ENCODE data around the gene PTCHD4.
"Not testable (repeated sequence)": the region's sequence is repeated elsewhere in the genome, so short reads cannot be mapped to it uniquely, and the experiment has no call there.

PTCHD4 gene

DNA sequence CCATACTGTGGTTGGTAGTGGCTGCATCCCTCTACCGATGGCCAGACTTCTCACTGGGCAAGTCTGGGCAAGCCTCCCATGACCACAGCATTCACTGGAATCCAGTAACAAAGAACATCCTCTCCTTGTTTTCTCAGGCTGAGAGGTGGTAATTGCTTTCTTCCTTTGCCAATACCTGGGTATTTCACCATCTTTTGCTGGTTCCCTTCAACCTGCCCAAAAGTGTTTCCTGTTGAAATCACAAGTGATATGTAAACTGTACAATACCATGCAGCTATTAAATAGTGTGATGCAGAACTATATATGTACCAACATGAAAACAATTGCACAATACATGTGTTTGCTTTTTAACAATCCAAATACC, at the start of gene PTCHD4:
Gene PTCHD4, minus strand, starts transcription at position 55 of the 364 bp plus-strand sequence. CDS start 42,240 bp downstream, outside the sequence.
- no peak within 1 kb of the TSS for H3K4me3 Mint-ChIP-seq
- no peak for ATAC-seq (replicated peaks; ENCODE audit: extremely low read depth, poor library complexity, severe bottlenecking)
- H3K4me1 Mint-ChIP-seq, result no peaks in the 10 kb centered on the region
- H3K9me3 Mint-ChIP-seq, result no peaks in the 10 kb centered on the region
- H3K27me3 Mint-ChIP-seq, result no peaks in the 10 kb centered on the region
- no peak for DNase-seq (ENCODE audit: low spot score in 2 of 2)
- H3K36me3 Mint-ChIP-seq (ENCODE audit: insufficient read depth), result no peaks in the 10 kb centered on the region
- H3K27ac Mint-ChIP-seq (ENCODE audit: low read depth), result no peak within 1 kb of the TSS

DNA sequence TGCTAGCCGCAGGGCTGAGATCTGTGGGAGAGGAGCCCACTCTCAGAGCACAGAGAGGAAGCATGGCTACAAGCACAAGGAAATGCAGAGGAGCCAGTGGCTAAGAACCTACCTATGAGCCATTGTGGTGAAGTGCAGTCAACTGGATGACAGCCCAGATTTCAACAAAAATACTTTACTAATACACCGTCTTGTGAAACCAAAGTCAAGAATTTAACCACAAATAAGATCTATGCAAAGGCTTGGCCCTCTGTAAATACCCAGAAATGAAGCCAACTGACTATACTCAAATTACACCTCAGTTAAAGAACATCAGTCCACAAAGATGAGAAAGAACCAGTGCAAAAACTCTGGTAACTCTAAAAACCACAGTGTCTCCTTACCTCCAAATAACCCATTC, 40.1 kb upstream of the PTCHD4 start:
- H3K4me1 Mint-ChIP-seq, result no peaks in the 10 kb centered on the region
- no peak overlapping the region for H3K4me3 Mint-ChIP-seq
- H3K9me3 Mint-ChIP-seq, result peaks cover 38% of the 10 kb centered on the region
- no peaks in the 10 kb centered on the region for H3K27me3 Mint-ChIP-seq
- H3K27ac Mint-ChIP-seq (ENCODE audit: low read depth), result no peak overlapping the region
- DNase-seq (ENCODE audit: low spot score in 2 of 2) (no peak), ATAC-seq (replicated peaks; ENCODE audit: extremely low read depth, poor library complexity, severe bottlenecking) (no peak)
- no peaks in the 10 kb centered on the region for H3K36me3 Mint-ChIP-seq (ENCODE audit: insufficient read depth)

DNA sequence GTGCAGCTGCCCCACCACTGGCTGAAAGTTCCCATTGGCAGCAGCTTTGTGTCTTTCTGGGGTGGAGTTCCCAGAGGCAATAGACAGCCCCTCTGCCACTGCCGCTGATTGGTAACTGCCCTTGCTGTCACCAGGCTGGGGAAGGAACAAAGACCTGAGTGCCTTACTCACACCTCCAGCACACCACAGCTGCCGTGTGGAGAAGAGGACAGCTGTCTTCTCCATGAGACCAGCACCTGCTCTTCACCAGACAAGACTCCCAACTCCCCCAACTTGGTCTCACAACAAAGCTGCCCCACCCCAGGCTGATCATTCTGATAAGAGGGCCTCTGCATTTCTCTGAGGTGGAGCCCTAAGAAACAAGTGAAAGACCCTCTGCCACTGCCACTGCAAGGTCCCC, 39.7 kb upstream of the PTCHD4 start:
- Mint-ChIP-seq H3K4me3 (no peak overlapping the region), H3K27me3 (no peaks in the 10 kb centered on the region), H3K36me3 (ENCODE audit: insufficient read depth) (no peaks in the 10 kb centered on the region), H3K27ac (ENCODE audit: low read depth) (no peak overlapping the region), H3K9me3 (peaks cover 34% of the 10 kb centered on the region), H3K4me1 (no peaks in the 10 kb centered on the region)
- no peak for DNase-seq (ENCODE audit: low spot score in 2 of 2)
- ATAC-seq (replicated peaks; ENCODE audit: extremely low read depth, poor library complexity, severe bottlenecking), result no peak

DNA sequence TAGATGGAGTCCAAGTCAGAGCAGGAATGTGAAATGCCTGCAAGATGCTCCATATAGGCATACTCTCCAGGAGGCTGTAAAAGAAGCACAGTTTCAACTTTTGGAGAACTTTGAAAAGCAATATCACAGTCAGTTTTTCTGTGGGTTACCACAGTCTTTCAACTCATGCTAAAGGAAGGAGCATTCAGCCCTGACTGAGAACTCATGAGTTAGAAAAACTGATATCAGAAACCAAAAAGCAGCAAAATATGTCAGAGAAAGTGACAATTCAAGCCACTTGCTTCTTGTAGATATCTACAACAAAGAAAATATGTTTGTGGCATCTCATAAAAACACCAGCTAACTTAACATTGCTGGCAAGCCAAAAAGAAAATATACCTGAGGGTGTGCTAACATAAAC, 36.1 kb upstream of the PTCHD4 start:
- Mint-ChIP-seq H3K27me3 (no peaks in the 10 kb centered on the region), H3K4me1 (no peaks in the 10 kb centered on the region), H3K36me3 (ENCODE audit: insufficient read depth) (no peaks in the 10 kb centered on the region), H3K4me3 (no peak overlapping the region), H3K9me3 (peaks cover 26% of the 10 kb centered on the region), H3K27ac (ENCODE audit: low read depth) (no peak overlapping the region)
- ATAC-seq (replicated peaks; ENCODE audit: extremely low read depth, poor library complexity, severe bottlenecking) (no peak), DNase-seq (ENCODE audit: low spot score in 2 of 2) (no peak)

DNA sequence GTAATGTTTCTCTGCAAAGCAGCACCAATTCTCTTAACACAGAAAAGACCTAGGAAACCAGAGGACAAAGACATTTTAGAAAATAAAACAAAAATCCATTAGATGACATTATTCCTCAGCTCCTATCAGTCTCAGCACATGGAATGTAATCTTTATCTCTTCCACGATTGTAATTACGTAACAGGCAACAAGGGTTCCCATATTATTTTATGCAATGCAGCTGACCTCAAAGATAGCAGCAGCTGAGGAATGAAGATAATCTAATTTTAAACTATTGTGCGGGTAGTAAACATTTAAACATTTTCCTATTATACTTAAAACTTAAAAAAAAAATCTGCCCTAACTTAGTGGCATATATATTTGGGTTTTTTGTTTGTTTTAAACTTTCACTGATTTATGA, 33.0 kb upstream of the PTCHD4 start:
- no peak overlapping the region for H3K4me3 Mint-ChIP-seq
- ATAC-seq (replicated peaks; ENCODE audit: extremely low read depth, poor library complexity, severe bottlenecking), result no peak

DNA sequence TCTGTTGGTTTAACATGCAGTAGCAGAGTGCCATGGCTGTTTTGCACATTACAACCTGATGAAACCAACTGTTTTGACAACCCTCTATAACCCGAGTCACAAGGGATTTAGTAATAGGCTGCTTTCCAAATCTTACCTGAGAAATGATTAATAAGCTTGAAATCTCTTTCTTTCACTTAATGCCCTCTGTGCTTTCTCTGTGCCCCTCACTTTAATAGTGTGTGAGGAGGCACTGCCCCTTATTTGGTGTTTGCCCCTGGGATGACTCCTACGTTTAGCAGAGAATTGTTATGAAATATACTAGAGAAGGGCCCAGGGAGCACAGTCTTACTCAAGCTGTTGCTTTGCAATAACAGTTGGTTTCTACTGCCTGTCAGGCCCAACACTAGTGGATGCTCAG, 31.0 kb upstream of the PTCHD4 start:
- no peak overlapping the region for H3K4me3 Mint-ChIP-seq

More for the DNA sequence above, 33.0 kb upstream of the PTCHD4 start:
- Mint-ChIP-seq H3K36me3 (ENCODE audit: insufficient read depth) (no peaks in the 10 kb centered on the region), H3K4me1 (no peaks in the 10 kb centered on the region), H3K27ac (ENCODE audit: low read depth) (no peak overlapping the region), H3K27me3 (no peaks in the 10 kb centered on the region), H3K9me3 (peaks cover 13% of the 10 kb centered on the region)
- DNase-seq (ENCODE audit: low spot score in 2 of 2), result no peak

DNA sequence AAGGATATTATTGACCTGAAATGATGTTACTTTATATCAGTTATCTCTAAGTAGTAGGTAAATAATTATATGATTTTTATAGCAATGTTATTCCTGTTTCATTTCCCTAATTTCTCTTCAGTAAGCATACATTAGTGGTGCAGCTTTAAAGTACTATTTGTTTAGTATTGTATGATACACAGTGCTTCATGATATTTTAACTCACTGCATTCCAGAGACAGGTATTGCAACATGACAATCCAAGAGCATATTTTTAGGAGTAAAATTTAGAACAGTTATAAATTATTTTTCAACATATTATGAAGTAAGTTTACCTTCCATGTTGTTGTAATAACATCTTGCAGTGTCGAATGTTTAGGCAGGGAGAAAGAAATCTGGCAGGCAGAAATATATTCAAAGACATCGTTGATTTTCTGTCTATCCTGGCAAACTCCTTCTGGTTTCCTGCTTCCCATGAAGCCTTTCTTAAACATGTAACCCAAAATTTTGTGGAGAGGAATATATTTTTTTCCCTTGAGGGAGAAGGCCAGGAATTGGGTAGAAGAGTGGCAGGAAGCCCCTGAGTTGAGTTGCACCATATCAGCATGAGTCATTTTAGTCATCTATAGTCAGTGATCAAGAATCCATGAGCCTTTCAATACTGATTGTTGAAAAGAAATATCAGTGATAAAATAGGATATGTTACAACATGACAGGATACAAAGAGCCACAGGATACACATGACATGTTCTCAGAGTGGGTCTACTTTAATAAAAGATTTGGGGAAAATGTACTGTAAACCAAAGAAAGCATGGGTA, 29.0 kb upstream of the PTCHD4 start:
- H3K27me3 Mint-ChIP-seq, result no peaks in the 10 kb centered on the region
- DNase-seq (ENCODE audit: low spot score in 2 of 2) (no peak), ATAC-seq (replicated peaks; ENCODE audit: extremely low read depth, poor library complexity, severe bottlenecking) (no peak)
- H3K4me3 Mint-ChIP-seq, result no peak overlapping the region
- peaks cover 6% of the 10 kb centered on the region for H3K9me3 Mint-ChIP-seq
- H3K36me3 Mint-ChIP-seq (ENCODE audit: insufficient read depth), result no peaks in the 10 kb centered on the region
- H3K4me1 Mint-ChIP-seq, result no peaks in the 10 kb centered on the region
- no peak overlapping the region for H3K27ac Mint-ChIP-seq (ENCODE audit: low read depth)

More for the DNA sequence above, 31.0 kb upstream of the PTCHD4 start:
- H3K4me1 Mint-ChIP-seq, result no peaks in the 10 kb centered on the region
- no peak for ATAC-seq (replicated peaks; ENCODE audit: extremely low read depth, poor library complexity, severe bottlenecking)
- DNase-seq (ENCODE audit: low spot score in 2 of 2), result no peak
- no peak overlapping the region for H3K27ac Mint-ChIP-seq (ENCODE audit: low read depth)
- H3K27me3 Mint-ChIP-seq, result no peaks in the 10 kb centered on the region
- H3K36me3 Mint-ChIP-seq (ENCODE audit: insufficient read depth), result no peaks in the 10 kb centered on the region
- peaks cover 9% of the 10 kb centered on the region for H3K9me3 Mint-ChIP-seq

DNA sequence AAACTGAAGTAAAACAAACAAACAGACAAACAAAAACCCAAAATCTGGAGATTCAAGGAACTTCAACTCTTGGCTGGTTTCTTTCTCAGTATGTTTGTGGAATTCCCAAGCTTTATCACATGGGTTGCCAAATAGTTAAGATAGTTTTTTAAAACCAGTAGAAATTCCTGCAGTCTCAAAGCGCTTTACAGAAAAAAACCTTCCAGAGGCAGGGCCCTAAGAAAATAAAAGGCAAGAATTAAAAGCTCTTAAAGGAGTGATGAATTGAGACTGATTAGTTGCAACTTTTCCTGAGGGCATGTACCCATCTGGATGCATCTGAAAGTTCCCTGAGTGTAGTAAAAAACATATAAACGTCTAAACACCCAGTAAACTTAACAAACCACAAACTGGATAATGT, 25.9 kb upstream of the PTCHD4 start:
- no peak overlapping the region for H3K4me3 Mint-ChIP-seq
- no peak for ATAC-seq (replicated peaks; ENCODE audit: extremely low read depth, poor library complexity, severe bottlenecking)
- H3K27me3 Mint-ChIP-seq, result no peaks in the 10 kb centered on the region
- no peaks in the 10 kb centered on the region for H3K36me3 Mint-ChIP-seq (ENCODE audit: insufficient read depth)
- H3K9me3 Mint-ChIP-seq, result peaks cover 8% of the 10 kb centered on the region
- no peak overlapping the region for H3K27ac Mint-ChIP-seq (ENCODE audit: low read depth)
- no peak for DNase-seq (ENCODE audit: low spot score in 2 of 2)
- H3K4me1 Mint-ChIP-seq, result no peaks in the 10 kb centered on the region

DNA sequence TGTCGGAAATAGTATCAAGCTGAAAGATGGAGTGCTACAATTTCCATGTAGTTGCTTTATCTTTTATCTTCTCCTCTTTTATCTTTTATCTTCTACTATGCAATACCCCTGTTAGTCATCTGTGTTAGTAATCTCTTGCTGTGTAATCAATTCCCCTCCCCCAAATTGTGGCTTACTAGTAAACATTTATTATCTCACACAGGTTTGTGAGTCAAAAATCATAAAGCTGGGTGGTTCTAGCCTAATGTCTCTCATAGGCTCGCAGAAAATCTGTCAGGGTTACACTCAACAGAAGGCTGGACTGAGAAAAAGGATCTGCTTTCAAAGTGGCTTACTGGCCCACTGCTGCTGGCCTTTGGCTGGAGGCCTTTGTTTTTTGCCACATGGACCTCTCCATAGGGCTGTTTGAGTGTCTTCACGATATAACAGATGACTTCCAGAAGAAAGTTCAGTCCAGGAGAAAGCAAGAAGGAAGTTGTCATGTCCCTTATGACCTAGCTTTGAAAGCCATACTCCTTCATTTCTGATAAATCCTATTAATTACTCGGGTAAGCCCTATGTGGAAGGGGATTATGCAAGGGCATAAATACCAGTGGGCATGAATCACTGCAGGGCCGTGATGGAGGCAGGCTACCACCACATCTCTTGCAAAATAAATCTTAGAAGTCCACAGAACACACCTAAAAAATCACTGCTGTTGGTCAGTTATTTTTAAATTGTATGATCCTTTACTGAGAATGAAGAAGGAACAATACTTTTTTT, 24.5 kb upstream of the PTCHD4 start:
- no peak for DNase-seq (ENCODE audit: low spot score in 2 of 2)
- no peak for ATAC-seq (replicated peaks; ENCODE audit: extremely low read depth, poor library complexity, severe bottlenecking)
- no peaks in the 10 kb centered on the region for H3K27me3 Mint-ChIP-seq
- no peaks in the 10 kb centered on the region for H3K36me3 Mint-ChIP-seq (ENCODE audit: insufficient read depth)
- no peak overlapping the region for H3K4me3 Mint-ChIP-seq
- H3K4me1 Mint-ChIP-seq, result no peaks in the 10 kb centered on the region
- no peak overlapping the region for H3K27ac Mint-ChIP-seq (ENCODE audit: low read depth)
- H3K9me3 Mint-ChIP-seq, result peaks cover 8% of the 10 kb centered on the region

DNA sequence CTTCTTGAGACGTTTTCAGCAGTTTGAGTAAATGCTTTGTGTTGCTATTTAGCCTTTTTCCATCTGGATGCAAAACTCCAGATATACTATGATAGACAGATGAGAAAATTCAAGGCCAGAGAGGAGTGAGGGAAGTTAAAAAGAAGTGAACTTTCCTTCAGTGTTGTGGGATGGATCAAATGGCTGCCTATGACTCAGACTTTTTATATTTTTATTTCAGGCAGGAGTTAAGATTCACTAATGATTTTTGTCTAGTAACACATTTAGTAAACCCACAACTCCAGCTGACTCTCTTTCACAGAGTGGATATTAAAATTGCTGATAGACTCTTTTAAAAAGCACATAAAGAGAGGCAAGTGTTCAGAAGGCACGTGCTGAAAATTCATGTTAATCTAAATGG, 23.2 kb upstream of the PTCHD4 start:
- ATAC-seq (replicated peaks; ENCODE audit: extremely low read depth, poor library complexity, severe bottlenecking) (no peak), DNase-seq (ENCODE audit: low spot score in 2 of 2) (no peak)
- Mint-ChIP-seq H3K4me3 (no peak overlapping the region), H3K27ac (ENCODE audit: low read depth) (no peak overlapping the region), H3K4me1 (no peaks in the 10 kb centered on the region), H3K9me3 (peaks cover 8% of the 10 kb centered on the region), H3K36me3 (ENCODE audit: insufficient read depth) (no peaks in the 10 kb centered on the region), H3K27me3 (no peaks in the 10 kb centered on the region)

DNA sequence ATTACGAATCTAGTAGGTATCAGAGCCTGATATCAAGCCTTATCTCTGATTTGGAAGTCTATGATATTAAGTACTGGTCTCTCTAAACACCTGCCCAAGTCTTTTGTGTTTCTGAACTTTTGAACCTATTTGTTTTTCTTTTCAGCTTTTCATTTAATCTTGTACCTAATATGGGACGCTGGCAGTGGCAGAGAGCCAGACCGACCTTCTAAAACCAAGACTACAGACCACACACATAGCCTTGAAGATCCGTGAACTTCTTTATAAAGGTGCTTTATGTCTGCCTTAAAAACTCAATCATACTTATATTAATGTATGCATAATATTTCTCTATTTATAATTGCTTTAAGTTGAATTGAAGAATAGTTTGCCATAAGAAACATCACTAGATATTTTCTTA, 12.6 kb upstream of the PTCHD4 start:
- ATAC-seq (replicated peaks; ENCODE audit: extremely low read depth, poor library complexity, severe bottlenecking), result no peak
- no peak for DNase-seq (ENCODE audit: low spot score in 2 of 2)
- H3K9me3 Mint-ChIP-seq, result peaks cover 6% of the 10 kb centered on the region
- H3K27ac Mint-ChIP-seq (ENCODE audit: low read depth), result no peak overlapping the region
- H3K4me1 Mint-ChIP-seq, result no peaks in the 10 kb centered on the region
- H3K36me3 Mint-ChIP-seq (ENCODE audit: insufficient read depth), result no peaks in the 10 kb centered on the region
- no peaks in the 10 kb centered on the region for H3K27me3 Mint-ChIP-seq
- H3K4me3 Mint-ChIP-seq, result no peak overlapping the region

DNA sequence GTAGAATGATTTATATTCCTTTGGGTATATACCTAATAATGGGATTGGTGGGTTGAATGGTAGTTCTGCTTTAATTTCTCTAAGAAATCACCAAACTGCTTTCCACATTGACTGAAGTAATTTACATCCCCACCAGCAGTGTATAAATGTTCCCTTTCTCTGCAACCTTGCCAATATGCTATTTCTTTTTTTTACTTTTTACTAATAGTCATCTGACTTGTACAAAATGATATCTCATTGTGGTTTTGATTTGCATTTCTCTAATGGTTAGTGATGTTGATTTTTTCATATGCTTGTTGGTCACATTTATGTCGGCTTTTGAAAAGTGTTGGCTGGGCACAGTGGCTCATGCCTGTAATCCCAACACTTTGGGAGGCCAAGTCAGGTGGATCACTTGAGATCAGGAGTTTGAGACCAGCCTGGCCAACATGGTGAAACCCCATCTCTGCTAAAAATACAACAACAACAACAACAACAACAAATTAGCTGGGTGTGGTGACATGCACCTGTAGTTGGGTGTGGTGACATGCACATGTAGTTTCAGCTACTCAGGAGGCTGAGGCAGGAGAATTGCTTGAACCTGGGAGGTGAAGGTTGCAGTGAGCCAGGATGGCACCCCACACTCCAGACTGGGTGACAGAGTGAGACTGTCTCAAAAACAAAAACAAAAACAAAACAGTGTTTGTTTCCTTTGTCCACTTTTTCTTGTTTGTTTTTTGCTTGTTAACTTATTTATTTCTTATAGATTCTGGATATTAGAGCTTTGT, 11.2 kb upstream of the PTCHD4 start:
- not testable (repeated sequence) for ATAC-seq (replicated peaks; ENCODE audit: extremely low read depth, poor library complexity, severe bottlenecking); H3K4me3 Mint-ChIP-seq; H3K27ac Mint-ChIP-seq (ENCODE audit: low read depth); H3K9me3 Mint-ChIP-seq; DNase-seq (ENCODE audit: low spot score in 2 of 2); H3K4me1 Mint-ChIP-seq; H3K27me3 Mint-ChIP-seq; H3K36me3 Mint-ChIP-seq (ENCODE audit: insufficient read depth)

Measured in central memory CD8-positive, alpha-beta T cell (primary cell).